Ishikawa (cell line): ENCODE data around the gene BBIP1.

ENCODE experiments used
- CEBPB ChIP-seq: IDR thresholded peaks from 2 replicates; pipeline ENCODE4 v1.6.1; 2012
- EP300 ChIP-seq: IDR thresholded peaks from 2 replicates; pipeline ENCODE4 v1.6.1; 2012; ENCODE audit warnings: borderline replicate concordance
- MAX ChIP-seq: IDR thresholded peaks from 2 replicates; pipeline ENCODE4 v1.6.1; 2012
- REST ChIP-seq: IDR thresholded peaks from 2 replicates; pipeline ENCODE4 v1.6.1; 2012; ENCODE audit warnings: low read depth, mild to moderate bottlenecking
- TCF12 ChIP-seq: IDR thresholded peaks from 2 replicates; pipeline ENCODE4 v1.6.1; 2012; ENCODE audit warnings: low read depth

- TF ChIP-seq CEBPB (no peak), EP300 (no peak; the same call in 1 of the 2 replicates), TCF12 (peak; percentile 60), MAX (peak; percentile 20; the same call in 1 of the 2 replicates), REST (no peak)
Measured at GRCh38 chr10:110918643-110919348, at the start of gene BBIP1.
